ENCODE data around the gene KAT7.

- TF ChIP-seq, protein P1, sequence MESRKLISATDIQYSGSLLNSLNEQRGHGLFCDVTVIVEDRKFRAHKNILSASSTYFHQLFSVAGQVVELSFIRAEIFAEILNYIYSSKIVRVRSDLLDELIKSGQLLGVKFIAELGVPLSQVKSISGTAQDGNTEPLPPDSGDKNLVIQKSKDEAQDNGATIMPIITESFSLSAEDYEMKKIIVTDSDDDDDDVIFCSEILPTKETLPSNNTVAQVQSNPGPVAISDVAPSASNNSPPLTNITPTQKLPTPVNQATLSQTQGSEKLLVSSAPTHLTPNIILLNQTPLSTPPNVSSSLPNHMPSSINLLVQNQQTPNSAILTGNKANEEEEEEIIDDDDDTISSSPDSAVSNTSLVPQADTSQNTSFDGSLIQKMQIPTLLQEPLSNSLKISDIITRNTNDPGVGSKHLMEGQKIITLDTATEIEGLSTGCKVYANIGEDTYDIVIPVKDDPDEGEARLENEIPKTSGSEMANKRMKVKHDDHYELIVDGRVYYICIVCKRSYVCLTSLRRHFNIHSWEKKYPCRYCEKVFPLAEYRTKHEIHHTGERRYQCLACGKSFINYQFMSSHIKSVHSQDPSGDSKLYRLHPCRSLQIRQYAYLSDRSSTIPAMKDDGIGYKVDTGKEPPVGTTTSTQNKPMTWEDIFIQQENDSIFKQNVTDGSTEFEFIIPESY (IDR thresholded peaks at IDR 0.05; ENCODE audit: extremely low read depth, insufficient replicate concordance, low read length), result no peak
- TF ChIP-seq EZH2 (IDR thresholded peaks at IDR 0.05) (no peak), FOSL1 (IDR thresholded peaks at IDR 0.05; ENCODE audit: low read depth) (no peak), CTCF (IDR thresholded peaks at IDR 0.05 in 2 of 3, conservative IDR thresholded peaks at IDR 0.05 in 1 of 3; ENCODE audit: borderline replicate concordance in 1 of 3, insufficient read depth in 1 of 3, low read depth in 2 of 3, low read length in 2 of 3) (no peak), POLR2AphosphoS5 (IDR thresholded peaks at IDR 0.05; ENCODE audit: low read depth, low read length) (no peak), SIN3A (IDR thresholded peaks at IDR 0.05; ENCODE audit: low read depth) (no peak), REST (IDR thresholded peaks at IDR 0.05; ENCODE audit: low read depth) (no peak), POLR2A (IDR thresholded peaks at IDR 0.05; ENCODE audit: borderline replicate concordance, extremely low read depth, insufficient read depth, insufficient read length) (no peak), CEBPB (IDR thresholded peaks at IDR 0.05; ENCODE audit: low read depth) (no peak), SP1 (IDR thresholded peaks at IDR 0.05; ENCODE audit: low read depth) (no peak), ZNF274 (IDR thresholded peaks at IDR 0.05; ENCODE audit: low read depth, low read length) (no peak), RAD21 (IDR thresholded peaks at IDR 0.05; ENCODE audit: low read depth) (no peak)
- TF ChIP-seq, protein P2, sequence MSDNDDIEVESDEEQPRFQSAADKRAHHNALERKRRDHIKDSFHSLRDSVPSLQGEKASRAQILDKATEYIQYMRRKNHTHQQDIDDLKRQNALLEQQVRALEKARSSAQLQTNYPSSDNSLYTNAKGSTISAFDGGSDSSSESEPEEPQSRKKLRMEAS (IDR thresholded peaks at IDR 0.05), result no peak
Observed at GRCh38 chr17:49752508-49752907, 36.0 kb upstream of the KAT7 start.

All from HCT116 (cell line).